Neural cell (in vitro differentiated cells): Measurements from ENCODE around the gene TMEM140. TPM values are rescaled to one million over a fixed set of nuclear protein-coding genes. Genes with fewer than 3 reads are reported as not detected.

Source experiments
- H2AFZ ChIP-seq: fragments of 200-600, 300-800 bp; sonication (generic), shearing (Covaris generic); 2 replicates; pipeline ENCODE4 v1.6.0; 2014; ENCODE audit warnings: low read depth, mild to moderate bottlenecking, antibody characterized with exemption, low read length, moderate library complexity
- H3F3A ChIP-seq: fragments of 200-600 bp; shearing (Covaris generic); 2 replicates; pipeline ENCODE4 v1.6.1; 2016; ENCODE audit warnings: mild to moderate bottlenecking, moderate library complexity, mixed read lengths, antibody characterized with exemption, low read length; ENCODE audit not compliant: insufficient read depth, poor library complexity, severe bottlenecking
- H3K27ac ChIP-seq: fragments of 200-600, 300-800 bp; sonication (generic), shearing (Covaris generic); 2 replicates; pipeline ENCODE4 v1.5.1; 2014; ENCODE audit warnings: mild to moderate bottlenecking, low read length, moderate library complexity
- H3K27me3 ChIP-seq: fragments of 300-800, 200-600 bp; sonication (generic), shearing (Covaris generic); 2 replicates; pipeline ENCODE4 v1.6.0; 2014; ENCODE audit warnings: mild to moderate bottlenecking, low read depth, low read length, moderate library complexity; ENCODE audit not compliant: insufficient read depth
- H3K36me3 ChIP-seq: fragments of 300-800, 200-600 bp; sonication (generic), shearing (Covaris generic); 2 replicates; pipeline ENCODE4 v1.5.1; 2014; ENCODE audit warnings: mild to moderate bottlenecking, antibody characterized with exemption, low read length, moderate library complexity; ENCODE audit not compliant: insufficient read depth
- H3K4me2 ChIP-seq: fragments of 300-800, 200-600 bp; sonication (generic), shearing (Covaris generic); 2 replicates; pipeline ENCODE4 v1.6.0; 2014; ENCODE audit warnings: mild to moderate bottlenecking, low read length
- H3K4me3 ChIP-seq: fragments of 300-800, 200-600 bp; sonication (generic), shearing (Covaris generic); 2 replicates; pipeline ENCODE4 v1.5.1; 2014; ENCODE audit warnings: mild to moderate bottlenecking, low read length, moderate library complexity
- H3K79me2 ChIP-seq: fragments of 200-600 bp; shearing (Covaris generic); replicated peaks from 2 replicates; pipeline ENCODE4 v1.6.0; 2014; ENCODE audit warnings: mild to moderate bottlenecking, low read length, moderate library complexity; ENCODE audit not compliant: insufficient read depth
- H3K9ac ChIP-seq: fragments of 300-800, 200-600 bp; sonication (generic), shearing (Covaris generic); 2 replicates; pipeline ENCODE4 v1.6.1; 2016; ENCODE audit warnings: mild to moderate bottlenecking, low read length, mixed read lengths
- H3K9me2 ChIP-seq: fragments of 200-600 bp; shearing (Covaris generic); 2 replicates; pipeline ENCODE4 v1.6.1; 2016; ENCODE audit warnings: mild to moderate bottlenecking, low read length, mixed read lengths; ENCODE audit not compliant: insufficient read depth
- H3K9me3 ChIP-seq: fragments of 200-600, 300-800 bp; sonication (generic), shearing (Covaris generic); 2 replicates; pipeline ENCODE4 v1.6.1; 2016; ENCODE audit warnings: mild to moderate bottlenecking, mixed run types, low read length, moderate library complexity, mixed read lengths
- H4K20me1 ChIP-seq: fragments of 200-600 bp; shearing (Covaris generic); 2 replicates; pipeline ENCODE4 v1.6.1; 2016; ENCODE audit warnings: mild to moderate bottlenecking, mixed run types; ENCODE audit not compliant: insufficient read depth
- CTCF ChIP-seq: fragments of 450-650 bp; IDR thresholded peaks from 2 replicates; pipeline ENCODE4 v1.5.1; 2014; ENCODE audit warnings: antibody characterized with exemption, mild to moderate bottlenecking, moderate library complexity; ENCODE audit not compliant: poor library complexity, severe bottlenecking
- EP300 ChIP-seq: fragments of 450-650 bp; conservative IDR thresholded peaks from 2 replicates; pipeline ENCODE4 v1.6.1; 2014; ENCODE audit warnings: antibody characterized with exemption, mild to moderate bottlenecking, moderate library complexity; ENCODE audit not compliant: poor library complexity, severe bottlenecking
- EZH2 ChIP-seq: fragments of 200-600, 300-800 bp; shearing (Covaris generic), sonication (generic); IDR thresholded peaks from 2 replicates; pipeline ENCODE4 v1.6.1; 2014; ENCODE audit warnings: antibody characterized with exemption, low read length, borderline replicate concordance, mild to moderate bottlenecking; ENCODE audit not compliant: insufficient read depth, poor library complexity, severe bottlenecking
- MXI1 ChIP-seq: fragments of 450-650 bp; conservative IDR thresholded peaks from 2 replicates; pipeline ENCODE4 v1.6.1; 2014; ENCODE audit warnings: antibody characterized with exemption, mild to moderate bottlenecking; ENCODE audit not compliant: poor library complexity, severe bottlenecking
- POLR2AphosphoS5 ChIP-seq: IDR thresholded peaks from 2 replicates; pipeline ENCODE4 v1.6.1; 2012
- RAD21 ChIP-seq: fragments of 450-650 bp; conservative IDR thresholded peaks from 2 replicates; pipeline ENCODE4 v1.6.1; 2014; ENCODE audit warnings: antibody characterized with exemption, mild to moderate bottlenecking, moderate library complexity
- REST ChIP-seq: IDR thresholded peaks from 2 replicates; pipeline ENCODE4 v1.6.1; 2012; ENCODE audit warnings: borderline replicate concordance
- SMC3 ChIP-seq: fragments of 450-650 bp; conservative IDR thresholded peaks from 2 replicates; pipeline ENCODE4 v1.6.1; 2014; ENCODE audit warnings: antibody characterized with exemption, mild to moderate bottlenecking, moderate library complexity; ENCODE audit not compliant: poor library complexity
- TAF1 ChIP-seq: IDR thresholded peaks from 2 replicates; pipeline ENCODE4 v1.6.1; 2012; ENCODE audit warnings: low read depth
- polyA plus RNA-seq: library from polyadenylated mRNA; depleted of rRNA; stranded (reverse); fragments of >200 nt; gene quantifications from 2 replicates; pipeline ENCODE4 v1.2.3, GENCODE V29; 2014

The TMEM140 gene
- polyA plus RNA-seq, 1 donor from 2014 or later = 0.15 TPM

- Histone ChIP-seq H4K20me1 (no peaks in the 10 kb centered on the region), H3K4me3 (no peak overlapping the region), H2AFZ (no peak overlapping the region), H3K4me2 (no peak overlapping the region), H3K9me2 (no peaks in the 10 kb centered on the region), H3F3A (no peaks in the 10 kb centered on the region), H3K9ac (no peak overlapping the region), H3K9me3 (no peaks in the 10 kb centered on the region), H3K27me3 (no peaks in the 10 kb centered on the region), H3K27ac (no peak overlapping the region), H3K36me3 (no peaks in the 10 kb centered on the region), H3K79me2 (no peaks in the 10 kb centered on the region)
- no peak for TF ChIP-seq TAF1
- TF ChIP-seq MXI1 = no peak
Measured at GRCh38 chr7:135109976-135110375, 37.9 kb upstream of the TMEM140 start.

- H4K20me1 ChIP-seq = no peaks in the 10 kb centered on the region
- no peaks in the 10 kb centered on the region for H3K27me3 ChIP-seq
- no peak overlapping the region for H3K9ac ChIP-seq
- H3K9me2 ChIP-seq = no peaks in the 10 kb centered on the region
- no peaks in the 10 kb centered on the region for H3K36me3 ChIP-seq
- no peak overlapping the region for H3K27ac ChIP-seq
- H3K4me3 ChIP-seq = no peak overlapping the region
- H2AFZ ChIP-seq = no peak overlapping the region
- no peaks in the 10 kb centered on the region for H3K79me2 ChIP-seq
- H3K4me2 ChIP-seq = no peak overlapping the region
- no peaks in the 10 kb centered on the region for H3K9me3 ChIP-seq
- TF ChIP-seq RAD21 = no peak
- H3F3A ChIP-seq = no peaks in the 10 kb centered on the region
Measured at GRCh38 chr7:135111379-135111778, 36.5 kb upstream of the TMEM140 start.

GRCh38 chr7:135114622-135115021, 33.2 kb upstream of the TMEM140 start:
- H3K9me2 ChIP-seq = no peaks in the 10 kb centered on the region
- no peaks in the 10 kb centered on the region for H3K79me2 ChIP-seq
- no peak for TF ChIP-seq POLR2AphosphoS5
- TF ChIP-seq SMC3 = no peak
- TF ChIP-seq EZH2 = no peak
- TF ChIP-seq TAF1 = no peak
- no peak for TF ChIP-seq EP300
- TF ChIP-seq CTCF = no peak
- no peak for TF ChIP-seq RAD21
- no peak for TF ChIP-seq REST
- TF ChIP-seq MXI1 = no peak
- no peak overlapping the region for H3K4me2 ChIP-seq
- no peak overlapping the region for H3K4me3 ChIP-seq
- H3K9ac ChIP-seq = no peak overlapping the region
- no peaks in the 10 kb centered on the region for H3K36me3 ChIP-seq
- no peak overlapping the region for H2AFZ ChIP-seq
- H3K27me3 ChIP-seq = no peaks in the 10 kb centered on the region
- H3K27ac ChIP-seq = no peak overlapping the region
- H3F3A ChIP-seq = no peaks in the 10 kb centered on the region
- no peaks in the 10 kb centered on the region for H3K9me3 ChIP-seq
- H4K20me1 ChIP-seq = no peaks in the 10 kb centered on the region
